HL-60 (cell line): ENCODE measurements around the gene PLAA.

Experiments used
- DNase-seq, 2 experiments: peaks; one replicate each; pipeline ENCODE4 v3.0.0-alpha.2; 2010 to 2020; ENCODE audit warnings: low read depth in 1 of 2, low spot score in 1 of 2
- H3K27ac ChIP-seq: fragments of 250-450 bp; sonication (Bioruptor Pico); replicated peaks from 2 replicates; pipeline ENCODE4 v1.5.1; 2020; ENCODE audit warnings: mild to moderate bottlenecking, moderate library complexity
- H3K27me3 ChIP-seq: fragments of 250-450 bp; sonication (Bioruptor Pico); 2 replicates; pipeline ENCODE4 v1.5.1; 2021; ENCODE audit warnings: mild to moderate bottlenecking, moderate library complexity; ENCODE audit not compliant: insufficient read depth, poor library complexity, severe bottlenecking
- H3K4me3 ChIP-seq: replicated peaks from 2 replicates; pipeline ENCODE4 v1.5.1; 2011; ENCODE audit warnings: mild to moderate bottlenecking, control low read depth, low read length; ENCODE audit not compliant: insufficient read depth
- CTCF ChIP-seq: IDR thresholded peaks from one replicate; pipeline ENCODE4 v1.5.1; 2011; ENCODE audit warnings: low read length, control low read depth, inconsistent platforms; ENCODE audit not compliant: insufficient read depth
- GABPA ChIP-seq: IDR thresholded peaks from 2 replicates; pipeline ENCODE4 v1.6.1; 2012; ENCODE audit warnings: low read depth
- POLR2AphosphoS5 ChIP-seq: IDR thresholded peaks from 2 replicates; pipeline ENCODE4 v1.6.1; 2012; ENCODE audit warnings: low read depth
- REST ChIP-seq: IDR thresholded peaks from 2 replicates; pipeline ENCODE4 v1.6.1; 2012; ENCODE audit warnings: low read depth; ENCODE audit not compliant: insufficient replicate concordance
- SPI1 ChIP-seq: IDR thresholded peaks from 2 replicates; pipeline ENCODE4 v1.6.1; 2012; ENCODE audit warnings: low read depth, mild to moderate bottlenecking, borderline replicate concordance

PLAA gene

GRCh38 chr9:26937816-26938371, 9.1 kb downstream of the PLAA start:
- H3K27me3 ChIP-seq: no peaks in the 10 kb centered on the region
- no peak overlapping the region for H3K27ac ChIP-seq
- H3K4me3 ChIP-seq: no peak overlapping the region
- no peak for DNase-seq
- TF ChIP-seq CTCF (no peak), REST (no peak), POLR2AphosphoS5 (no peak), GABPA (no peak), SPI1 (no peak)

GRCh38 chr9:26935847-26936246, 11.2 kb downstream of the PLAA start:
- H3K27me3 ChIP-seq: no peaks in the 10 kb centered on the region
- TF ChIP-seq GABPA (no peak), REST (no peak), SPI1 (no peak), CTCF (no peak), POLR2AphosphoS5 (no peak)
- no peak overlapping the region for H3K27ac ChIP-seq
- DNase-seq: no peak
- no peak overlapping the region for H3K4me3 ChIP-seq

- H3K4me3 ChIP-seq: no peak overlapping the region
- H3K27ac ChIP-seq: no peak overlapping the region
- DNase-seq: no peak
- TF ChIP-seq SPI1 (no peak), GABPA (no peak)
- H3K27me3 ChIP-seq: no peaks in the 10 kb centered on the region
Observed at GRCh38 chr9:26928902-26929495, 18.0 kb downstream of the PLAA start.

- TF ChIP-seq POLR2AphosphoS5 (no peak), CTCF (no peak), SPI1 (no peak), GABPA (no peak), REST (no peak)
- DNase-seq: no peak
- no peak overlapping the region for H3K27ac ChIP-seq
- no peaks in the 10 kb centered on the region for H3K27me3 ChIP-seq
- no peak overlapping the region for H3K4me3 ChIP-seq
Observed at GRCh38 chr9:26925609-26926008, 21.4 kb downstream of the PLAA start.
